ENCODE measurements around the gene RBM3.
A peak's percentile ranks its signal among the peaks of the same experiment; 100 is the strongest.

The RBM3 gene

DNA sequence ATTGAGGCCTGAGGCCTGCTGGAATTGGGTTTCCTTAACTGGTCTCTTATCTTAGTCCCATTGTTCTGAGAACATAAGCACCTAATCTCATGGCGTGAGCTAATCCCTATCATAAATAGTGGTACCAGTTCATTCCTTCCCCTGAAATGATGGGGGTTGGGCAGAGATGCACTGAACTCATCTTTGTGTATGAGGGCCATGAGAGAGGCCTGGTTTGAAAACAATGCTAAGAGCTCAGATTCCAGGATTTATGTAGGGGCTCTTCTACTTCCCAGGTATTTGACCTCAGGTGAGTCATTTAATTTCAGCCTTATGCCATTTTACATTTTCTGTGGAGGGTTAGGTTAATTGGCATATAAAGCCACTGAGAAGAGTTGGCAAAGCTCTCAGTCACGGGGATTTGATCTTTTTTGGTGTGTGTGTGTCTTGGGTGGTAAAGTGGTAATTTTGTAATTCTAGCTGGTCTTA, 4.4 kb downstream of the RBM3 start:
- no peak for DNase-seq

DNA sequence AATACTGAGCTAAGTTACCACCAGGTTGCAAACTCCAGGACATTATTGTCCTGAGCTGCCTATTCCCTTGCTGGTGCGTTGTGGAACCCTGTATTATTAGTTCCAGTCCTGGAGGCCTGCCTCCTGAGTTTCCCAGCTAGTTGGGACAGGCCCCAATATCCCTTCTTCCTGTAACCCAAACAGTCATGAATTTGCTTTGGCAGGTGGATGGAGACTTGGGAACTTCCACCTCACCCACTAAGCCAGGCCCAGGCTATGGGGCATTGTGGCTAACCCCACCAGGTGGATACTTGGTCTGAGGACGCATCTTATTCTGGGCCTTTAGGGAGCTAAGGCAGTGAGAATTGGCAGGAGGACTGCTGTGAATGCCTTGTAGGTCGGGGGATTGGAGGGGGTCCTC, 5.0 kb downstream of the RBM3 start:
- DNase-seq: no peak

GRCh38 chrX:48580662-48581061, 6.4 kb downstream of the RBM3 start:
- no peak for DNase-seq

GRCh38 chrX:48584698-48585097, 10.4 kb downstream of the RBM3 start:
- DNase-seq: no peak

DNA sequence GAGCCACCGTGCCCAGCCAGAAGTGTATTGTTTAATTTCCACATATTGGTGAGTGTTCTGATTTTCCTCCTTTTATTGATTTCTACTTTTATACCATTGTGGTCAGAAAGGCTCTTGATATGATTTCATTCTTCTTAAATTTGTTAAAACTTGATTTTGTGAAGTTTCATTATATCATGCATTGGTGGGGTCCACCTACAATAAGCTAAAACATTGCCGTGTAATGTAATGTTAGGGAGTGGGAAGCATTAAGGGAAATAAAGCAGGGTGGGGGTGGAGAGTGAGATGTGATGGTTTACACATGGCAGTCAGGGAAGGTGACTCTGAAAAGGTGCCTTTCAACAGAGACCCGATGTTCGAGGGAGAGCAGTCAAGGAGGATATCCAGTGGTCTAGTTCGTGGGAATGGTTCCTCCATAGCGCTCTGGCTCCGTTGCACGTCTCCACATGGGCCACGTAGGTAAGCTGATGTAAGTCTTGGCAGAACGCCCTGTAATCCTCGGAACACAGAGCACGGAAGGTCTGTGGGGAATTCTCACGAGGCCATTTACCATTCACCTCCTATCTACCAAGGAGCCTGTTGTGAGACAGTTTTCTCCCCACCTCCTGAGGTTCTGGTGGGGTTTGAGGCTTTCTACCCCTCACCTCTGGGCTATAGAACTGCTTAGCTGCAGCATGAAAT, 15.3 kb downstream of the RBM3 start:
- DNase-seq: no peak

- no peak for DNase-seq
Observed at GRCh38 chrX:48590203-48591103, 16.2 kb downstream of the RBM3 start.

- DNase-seq: no peak
Observed at GRCh38 chrX:48591255-48591791, 17.0 kb downstream of the RBM3 start.

DNA sequence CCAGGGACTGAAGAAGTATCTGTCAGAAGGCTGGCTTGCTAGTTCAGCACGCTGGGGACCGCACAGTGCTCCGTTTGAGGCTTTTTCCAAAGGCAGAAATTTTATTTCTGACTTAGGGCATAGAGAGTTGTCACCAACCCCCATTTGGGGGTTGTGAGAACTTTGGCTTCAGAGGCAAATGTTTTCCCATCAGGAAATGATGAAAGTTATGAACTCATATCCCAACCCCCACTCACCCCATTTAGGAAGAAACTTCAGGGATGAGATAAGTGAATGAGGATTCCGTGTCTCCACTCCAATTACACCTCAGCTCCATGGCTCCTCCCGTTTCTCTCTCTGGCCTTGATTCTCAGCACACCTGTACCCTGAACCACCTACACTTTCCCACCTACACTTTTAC, 18.7 kb downstream of the RBM3 start:
- DNase-seq: no peak

GRCh38 chrX:48595929-48596328, 21.6 kb downstream of the RBM3 start:
- no peak for DNase-seq

GRCh38 chrX:48597353-48598264, 23.3 kb downstream of the RBM3 start, which contains the start of gene WDR13:
Gene WDR13, plus strand, starts transcription at chrX:48597492. Its CDS starts 505 bp downstream, at chrX:48597997.
- DNase-seq: peak; percentile 63 to 77 (median 74)

DNA sequence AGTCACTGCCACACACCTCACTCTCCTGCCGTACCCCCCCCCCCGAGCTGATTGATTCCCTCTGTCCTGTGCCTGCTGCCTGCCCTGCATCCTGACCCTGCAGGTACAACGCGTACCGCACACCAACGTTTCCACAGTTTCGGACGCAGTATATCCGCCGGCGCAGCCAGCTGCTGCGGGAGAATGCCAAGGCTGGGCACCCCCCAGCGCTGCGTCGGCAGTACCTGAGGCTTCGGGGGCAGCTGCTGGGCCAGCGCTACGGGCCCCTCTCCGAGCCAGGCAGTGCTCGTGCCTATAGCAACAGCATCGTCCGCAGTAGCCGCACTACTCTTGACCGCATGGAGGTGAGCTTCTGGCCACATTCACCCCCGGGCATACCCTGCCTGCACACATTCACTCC, 24.3 kb downstream of the RBM3 start:
- DNase-seq: no peak

DNA sequence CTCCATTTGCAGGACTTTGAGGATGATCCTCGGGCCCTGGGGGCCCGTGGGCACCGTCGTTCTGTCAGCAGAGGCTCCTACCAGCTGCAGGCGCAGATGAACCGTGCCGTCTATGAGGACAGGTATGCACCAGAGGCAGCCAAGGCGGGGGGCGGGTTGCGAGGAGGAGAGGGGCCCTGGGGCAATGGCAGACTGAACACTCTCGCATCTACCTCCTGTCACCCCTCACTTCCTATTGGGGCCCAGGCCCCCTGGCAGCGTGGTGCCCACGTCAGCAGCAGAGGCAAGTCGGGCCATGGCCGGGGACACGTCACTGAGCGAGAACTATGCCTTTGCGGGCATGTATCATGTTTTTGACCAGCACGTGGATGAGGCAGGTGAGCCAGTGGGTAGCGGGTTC, 25.1 kb downstream of the RBM3 start:
- DNase-seq: no peak

DNA sequence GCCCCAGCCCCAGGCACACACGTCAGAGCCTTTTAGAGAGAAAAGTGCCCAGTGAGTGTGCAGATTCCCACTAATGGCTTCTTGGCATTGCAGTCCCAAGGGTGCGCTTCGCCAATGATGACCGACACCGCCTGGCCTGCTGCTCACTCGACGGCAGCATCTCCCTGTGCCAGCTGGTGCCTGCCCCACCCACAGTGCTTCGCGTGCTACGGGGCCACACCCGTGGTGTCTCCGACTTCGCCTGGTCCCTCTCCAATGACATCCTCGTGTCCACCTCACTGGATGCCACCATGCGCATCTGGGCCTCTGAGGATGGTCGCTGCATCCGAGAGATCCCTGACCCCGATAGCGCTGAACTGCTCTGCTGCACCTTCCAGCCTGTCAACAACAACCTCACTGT, 25.9 kb downstream of the RBM3 start:
- DNase-seq: no peak

- DNase-seq: no peak
Observed at GRCh38 chrX:48601741-48602394, 27.6 kb downstream of the RBM3 start.

DNA sequence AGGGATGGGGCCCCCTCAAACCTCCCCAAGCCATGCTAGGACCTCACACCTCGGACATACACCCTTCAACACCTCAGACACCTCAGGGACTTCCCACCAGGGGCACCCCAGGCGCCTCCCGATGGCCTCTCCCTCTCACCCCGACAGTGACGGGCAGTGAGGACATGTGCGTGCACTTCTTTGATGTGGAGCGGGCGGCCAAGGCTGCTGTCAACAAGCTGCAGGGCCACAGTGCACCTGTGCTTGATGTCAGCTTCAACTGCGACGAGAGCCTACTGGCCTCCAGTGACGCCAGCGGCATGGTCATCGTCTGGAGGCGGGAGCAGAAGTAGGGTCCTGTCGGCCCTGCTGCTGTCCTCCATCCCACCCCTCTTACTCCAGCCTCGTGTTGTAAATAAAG, 30.4 kb downstream of the RBM3 start:
- DNase-seq: no peak

GRCh38 chrX:48606091-48606490, 31.8 kb downstream of the RBM3 start:
- no peak for DNase-seq

DNA sequence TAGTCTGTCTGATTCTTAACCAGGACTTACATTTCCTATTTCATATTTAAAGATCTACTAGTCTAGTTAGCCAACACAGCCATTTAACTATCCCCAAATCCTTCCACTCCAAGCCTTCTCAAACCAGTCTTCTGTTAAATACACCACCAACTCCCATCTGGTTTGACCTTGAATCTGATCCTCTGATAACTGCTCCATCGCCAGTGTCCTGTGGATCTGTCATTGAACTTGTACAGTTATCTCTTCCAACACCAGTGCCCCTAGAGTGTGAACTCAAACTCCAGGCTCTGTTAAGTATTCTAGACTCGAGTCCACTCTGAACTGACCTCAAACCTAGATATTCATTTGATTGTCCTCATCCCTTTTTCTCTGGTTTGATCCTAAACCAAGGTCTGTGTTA, 37.4 kb downstream of the RBM3 start:
- DNase-seq: no peak

GRCh38 chrX:48613502-48614160, 39.3 kb downstream of the RBM3 start:
- no peak for DNase-seq

- DNase-seq: no peak
Observed at GRCh38 chrX:48616576-48616975, 42.3 kb downstream of the RBM3 start.

DNA sequence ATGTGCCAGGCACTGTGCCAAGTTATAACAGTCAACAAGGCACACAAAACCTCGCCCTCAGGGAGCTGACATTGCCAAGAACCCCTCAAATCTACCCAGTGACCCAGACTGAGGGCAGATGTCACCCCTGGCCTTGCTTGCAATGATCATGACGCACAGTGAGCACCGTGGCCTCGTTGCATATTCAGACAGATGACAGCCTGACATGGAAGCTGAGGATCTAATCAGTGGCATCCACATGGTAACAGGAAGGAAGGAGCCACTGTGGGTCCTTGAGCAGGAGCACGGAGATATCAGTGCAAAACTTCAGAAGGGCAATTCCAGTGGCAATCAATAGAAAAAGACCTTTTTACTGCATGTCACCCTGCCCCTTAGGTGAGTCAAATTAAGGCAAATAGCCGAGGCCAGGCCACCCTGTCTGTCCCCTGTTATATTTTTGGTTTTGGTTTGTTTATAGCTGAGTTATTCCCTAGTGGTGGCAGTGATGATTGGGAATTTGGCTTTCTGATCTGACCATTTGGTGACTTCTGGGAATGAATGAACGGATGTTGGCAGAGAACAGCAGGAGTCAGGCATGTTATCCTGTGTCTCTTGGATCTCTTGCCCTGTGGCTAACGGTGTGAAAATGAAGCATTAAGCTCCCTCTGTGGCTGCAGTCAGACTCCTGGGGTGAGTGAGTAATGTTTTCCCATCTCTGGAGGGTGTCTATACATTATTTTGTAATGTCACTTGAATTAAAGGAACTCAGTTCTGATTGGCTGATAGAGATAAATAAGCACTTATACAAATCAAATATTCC, 43.5 kb downstream of the RBM3 start:
- no peak for DNase-seq
